ENCODE results near the gene PPEF1. TPM values are rescaled to one million over a fixed set of nuclear protein-coding genes. Genes with fewer than 3 reads are reported as not detected.
A peak's percentile ranks its signal among the peaks of the same experiment; 100 is the strongest.

Gene PPEF1
- total and polyA plus RNA-seq, 9 of the 15 experiments (the other 6 are each of a cell fraction or from before 2014, with no cell fraction given) = not detected

DNA sequence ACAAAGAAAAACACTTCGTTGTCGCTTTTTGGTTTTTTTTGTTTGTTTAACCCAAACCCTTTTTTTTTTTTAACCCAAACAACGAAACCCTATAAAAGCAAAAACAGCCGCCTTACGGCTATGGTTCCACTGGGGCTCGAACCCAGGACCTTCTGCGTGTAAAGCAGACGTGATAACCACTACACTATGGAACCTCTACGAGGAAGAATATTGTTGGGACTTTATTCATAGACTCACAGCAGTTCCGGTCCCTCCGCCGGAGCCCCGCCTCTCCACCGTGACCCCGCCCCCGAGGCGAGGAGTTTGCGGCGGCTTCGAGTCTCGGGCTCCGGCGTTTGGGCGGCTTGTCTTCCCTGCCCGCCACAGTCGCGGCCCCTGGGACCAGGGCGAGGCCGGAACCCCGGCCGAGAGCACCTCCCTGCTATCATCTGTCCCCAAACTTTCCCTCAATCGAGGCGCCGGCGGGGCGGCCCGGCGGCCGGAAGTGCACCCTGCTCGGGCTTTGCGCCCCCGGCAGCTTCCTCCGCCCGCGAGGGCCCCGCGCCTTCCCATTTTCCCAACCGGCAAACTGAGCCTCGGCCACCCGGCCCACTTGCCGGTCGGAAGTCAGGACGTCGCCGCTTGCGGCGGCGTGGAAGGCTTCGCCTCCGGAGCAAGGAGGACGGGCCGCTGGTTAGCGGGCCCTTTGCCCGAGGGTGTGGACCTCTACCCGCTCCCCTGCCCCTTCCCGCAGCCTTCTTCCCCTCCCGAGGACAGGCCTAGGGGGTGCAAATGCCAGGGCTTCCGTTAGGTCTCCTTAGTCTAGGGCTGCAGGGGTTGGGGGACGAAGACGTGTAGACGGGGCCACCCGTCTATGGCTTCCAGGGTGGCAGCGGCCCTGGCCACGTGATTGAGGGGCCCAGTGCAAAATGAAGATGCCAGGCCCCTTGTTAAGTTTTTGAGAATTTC, 32.4 kb upstream of the PPEF1 start (continued):
- TF ChIP-seq RNF219 (CRISPR knock-in tag; IDR thresholded peaks at IDR 0.05) = no peak
- TF ChIP-seq E2F3 (CRISPR knock-in tag; IDR thresholded peaks at IDR 0.05) = no peak
- TF ChIP-seq MCM3 (IDR thresholded peaks at IDR 0.05) = no peak
- TF ChIP-seq, protein P1, sequence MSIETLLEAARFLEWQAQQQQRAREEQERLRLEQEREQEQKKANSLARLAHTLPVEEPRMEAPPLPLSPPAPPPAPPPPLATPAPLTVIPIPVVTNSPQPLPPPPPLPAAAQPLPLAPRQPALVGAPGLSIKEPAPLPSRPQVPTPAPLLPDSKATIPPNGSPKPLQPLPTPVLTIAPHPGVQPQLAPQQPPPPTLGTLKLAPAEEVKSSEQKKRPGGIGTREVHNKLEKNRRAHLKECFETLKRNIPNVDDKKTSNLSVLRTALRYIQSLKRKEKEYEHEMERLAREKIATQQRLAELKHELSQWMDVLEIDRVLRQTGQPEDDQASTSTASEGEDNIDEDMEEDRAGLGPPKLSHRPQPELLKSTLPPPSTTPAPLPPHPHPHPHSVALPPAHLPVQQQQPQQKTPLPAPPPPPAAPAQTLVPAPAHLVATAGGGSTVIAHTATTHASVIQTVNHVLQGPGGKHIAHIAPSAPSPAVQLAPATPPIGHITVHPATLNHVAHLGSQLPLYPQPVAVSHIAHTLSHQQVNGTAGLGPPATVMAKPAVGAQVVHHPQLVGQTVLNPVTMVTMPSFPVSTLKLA (conservative IDR thresholded peaks at IDR 0.05) = 0 out of 4 replicates have a peak, but pooled peaks of 1 of the 2 experiments have one; percentile 14
- TF ChIP-seq PURB (CRISPR knock-in tag; IDR thresholded peaks at IDR 0.05; ENCODE audit: low read depth) = no peak
- TF ChIP-seq HNRNPH1 (optimal IDR thresholded peaks at IDR 0.05; ENCODE audit: low read depth, low read length) = no peak
- no peak for TF ChIP-seq SIN3A (IDR thresholded peaks at IDR 0.05; ENCODE audit: borderline replicate concordance in 2 of 2, control insufficient read depth in 1 of 2, low read depth in 2 of 2, low read length in 2 of 2)
- no peak for TF ChIP-seq SMARCA4 (IDR thresholded peaks at IDR 0.05)
- TF ChIP-seq PHF8 (IDR thresholded peaks at IDR 0.05; ENCODE audit: borderline replicate concordance, low read length) = peak; percentile 47; the same call in 1 of the 2 replicates
- no peak for TF ChIP-seq CBX3 (IDR thresholded peaks at IDR 0.05; ENCODE audit: borderline replicate concordance in 1 of 2, low read length in 2 of 2)
- peak; percentile 70; the same call in 1 of the 2 replicates for TF ChIP-seq L3MBTL2 (IDR thresholded peaks at IDR 0.05)
- no peak for TF ChIP-seq SMC3 (conservative IDR thresholded peaks at IDR 0.05; ENCODE audit: insufficient read depth, low read depth, low read length)
- no peak for TF ChIP-seq RBM22 (IDR thresholded peaks at IDR 0.05; ENCODE audit: low read depth, low read length, poor library complexity, severe bottlenecking)
- no peak for TF ChIP-seq U2AF2 (optimal IDR thresholded peaks at IDR 0.05; ENCODE audit: low read depth, low read length)
- no peak for TF ChIP-seq ZNF24 (IDR thresholded peaks at IDR 0.05)
- TF ChIP-seq XRCC4 (IDR thresholded peaks at IDR 0.05; ENCODE audit: extremely low read depth, insufficient read depth, insufficient read length) = no peak
- no peak for TF ChIP-seq ZNF696 (CRISPR knock-in tag; conservative IDR thresholded peaks at IDR 0.05)
- no peak for TF ChIP-seq ZNF717 (CRISPR knock-in tag; IDR thresholded peaks at IDR 0.05)
- TF ChIP-seq JUND (IDR thresholded peaks at IDR 0.05; ENCODE audit: borderline replicate concordance, low read depth, low read length) = no peak
- TF ChIP-seq JUND (tag; IDR thresholded peaks at IDR 0.05; ENCODE audit: borderline replicate concordance, low read depth, low read length) = no peak
- TF ChIP-seq ZNF436 (CRISPR knock-in tag; IDR thresholded peaks at IDR 0.05) = no peak
- no peak for TF ChIP-seq CBX5 (IDR thresholded peaks at IDR 0.05; ENCODE audit: borderline replicate concordance, low read depth)
- no peak for TF ChIP-seq SREBF2 (CRISPR knock-in tag; IDR thresholded peaks at IDR 0.05)
- TF ChIP-seq NONO (IDR thresholded peaks at IDR 0.05; ENCODE audit: low read depth in 2 of 2, low read length in 1 of 2) = no peak
